GM23248 (cell line): ENCODE measurements around the gene CPA1.

Experiments used
- EZH2 ChIP-seq: fragments of 200-600 bp; sonication (generic); IDR thresholded peaks from 2 replicates; pipeline ENCODE4 v1.6.1; 2018; ENCODE audit warnings: antibody characterized with exemption, mild to moderate bottlenecking; ENCODE audit not compliant: insufficient read depth, poor library complexity, severe bottlenecking
- EZH2phosphoT487 ChIP-seq: fragments of 200-600 bp; sonication (generic); IDR thresholded peaks from 2 replicates; pipeline ENCODE4 v1.6.1; 2018; ENCODE audit warnings: antibody characterized with exemption, moderate library complexity, mild to moderate bottlenecking, low read depth; ENCODE audit not compliant: insufficient read depth

DNA sequence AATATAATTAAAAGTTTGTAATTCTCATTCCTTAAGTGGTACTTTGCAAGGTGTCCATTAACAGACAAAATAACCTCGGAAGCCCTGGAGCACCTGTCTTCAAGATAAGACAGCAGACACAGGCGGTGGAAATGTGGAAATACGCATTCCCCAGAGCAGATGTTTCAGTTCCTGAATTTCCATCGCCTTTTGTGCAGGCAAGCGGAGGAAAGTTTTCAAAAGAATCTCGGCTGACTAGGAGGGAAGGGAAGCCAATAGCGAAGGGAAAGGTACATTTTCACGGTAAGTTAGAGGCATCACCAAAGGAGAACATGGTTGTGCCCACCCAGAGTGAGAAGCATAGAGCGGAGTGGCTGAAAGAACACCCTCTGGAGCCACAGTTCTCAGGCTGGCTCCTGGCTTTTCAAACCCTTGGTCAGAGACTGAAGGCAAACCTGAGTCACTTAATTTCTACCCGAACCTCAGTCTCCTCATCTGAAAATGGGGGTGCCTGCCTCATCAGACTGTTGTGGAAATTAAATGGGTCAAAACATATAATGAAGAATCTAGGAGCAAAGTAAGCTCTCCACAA lies 13.6 kb downstream of the CPA1 start:
- no peak for TF ChIP-seq EZH2phosphoT487
- TF ChIP-seq EZH2 = no peak
